Type B pancreatic cell (in vitro differentiated cells): Measurements from ENCODE around the gene SWAP70. TPM values are rescaled to one million over a fixed set of nuclear protein-coding genes. Genes with fewer than 3 reads are reported as not detected.

ENCODE experiments used
- DNase-seq: peaks from one replicate; pipeline ENCODE4 v3.0.0; 2021; ENCODE audit warnings: mixed read lengths; ENCODE audit not compliant: unreplicated experiment; ENCODE audit errors: extremely low spot score
- H3K27ac Mint-ChIP-seq: 2 replicates; pipeline ENCODE4 v1.8.0; 2021; ENCODE audit warnings: mild to moderate bottlenecking, mixed read lengths
- H3K27me3 Mint-ChIP-seq: 2 replicates; pipeline ENCODE4 v1.8.0; 2021; ENCODE audit warnings: mixed read lengths
- H3K36me3 Mint-ChIP-seq: 2 replicates; pipeline ENCODE4 v1.8.0; 2021; ENCODE audit warnings: mixed read lengths
- H3K4me1 Mint-ChIP-seq: one replicate; pipeline ENCODE4 v1.8.0; 2021; ENCODE audit warnings: mixed read lengths; ENCODE audit not compliant: unreplicated experiment
- H3K4me3 Mint-ChIP-seq: 2 replicates; pipeline ENCODE4 v1.8.0; 2021; ENCODE audit warnings: mild to moderate bottlenecking, mixed read lengths
- H3K9me3 Mint-ChIP-seq: 2 replicates; pipeline ENCODE4 v1.8.0; 2021; ENCODE audit warnings: mixed read lengths
- CTCF ChIP-seq: fragments of 200-600 bp; sonication (generic); conservative IDR thresholded peaks from 2 replicates; pipeline ENCODE4 v1.5.0; 2021; ENCODE audit warnings: antibody characterized with exemption, mild to moderate bottlenecking
- total RNA-seq: library from RNA; stranded (reverse); gene quantifications from 2 replicates; pipeline ENCODE4 v1.2.1, GENCODE V29; 2021; ENCODE audit warnings: low replicate concordance

SWAP70 gene
- total RNA-seq, 1 donor from 2014 or later, result 18.8 TPM

GRCh38 chr11:9752091-9752490 is 88.2 kb downstream of the SWAP70 start:
- peaks cover 17% of the 10 kb centered on the region for H3K36me3 Mint-ChIP-seq
- no peaks in the 10 kb centered on the region for H3K27me3 Mint-ChIP-seq
- H3K4me3 Mint-ChIP-seq, result no peak overlapping the region
- no peaks in the 10 kb centered on the region for H3K9me3 Mint-ChIP-seq
- no peak overlapping the region for H3K27ac Mint-ChIP-seq
- H3K4me1 Mint-ChIP-seq, result peaks cover 20% of the 10 kb centered on the region
- no peak for TF ChIP-seq CTCF
- no peak for DNase-seq

- Mint-ChIP-seq H3K9me3 (no peaks in the 10 kb centered on the region), H3K27me3 (no peaks in the 10 kb centered on the region), H3K4me1 (peaks cover 21% of the 10 kb centered on the region), H3K4me3 (no peak overlapping the region), H3K27ac (no peak overlapping the region), H3K36me3 (peaks cover 17% of the 10 kb centered on the region)
- TF ChIP-seq CTCF, result no peak
- DNase-seq, result no peak
These were observed 89.1 kb downstream of the SWAP70 start for GRCh38 chr11:9753021-9753420.

GRCh38 chr11:9754010-9754471 is 90.2 kb downstream of the SWAP70 start:
- Mint-ChIP-seq H3K27me3 (no peaks in the 10 kb centered on the region), H3K4me1 (peaks cover 24% of the 10 kb centered on the region), H3K9me3 (no peaks in the 10 kb centered on the region), H3K27ac (peak overlapping the region; percentile 14), H3K36me3 (peaks cover 13% of the 10 kb centered on the region), H3K4me3 (no peak overlapping the region)
- DNase-seq, result no peak
- no peak for TF ChIP-seq CTCF

GRCh38 chr11:9755561-9756185 is 91.8 kb downstream of the SWAP70 start:
- no peaks in the 10 kb centered on the region for H3K9me3 Mint-ChIP-seq
- H3K4me1 Mint-ChIP-seq, result peaks cover 33% of the 10 kb centered on the region
- TF ChIP-seq CTCF, result no peak
- peaks cover 2% of the 10 kb centered on the region for H3K36me3 Mint-ChIP-seq
- no peak overlapping the region for H3K4me3 Mint-ChIP-seq
- DNase-seq, result no peak
- H3K27ac Mint-ChIP-seq, result no peak overlapping the region
- H3K27me3 Mint-ChIP-seq, result no peaks in the 10 kb centered on the region

- Mint-ChIP-seq H3K4me1 (peaks cover 36% of the 10 kb centered on the region), H3K27ac (peak overlapping the region; percentile 62), H3K27me3 (no peaks in the 10 kb centered on the region), H3K36me3 (no peaks in the 10 kb centered on the region), H3K4me3 (peak overlapping the region; percentile 5), H3K9me3 (peaks cover under 1% of the 10 kb centered on the region)
- no peak for TF ChIP-seq CTCF
- no peak for DNase-seq
These were observed 92.6 kb downstream of the SWAP70 start for GRCh38 chr11:9756461-9756860.
